Measurements from ENCODE around the gene SIPA1L3. TPM values are rescaled to one million over a fixed set of nuclear protein-coding genes. Genes with fewer than 3 reads are reported as not detected.

SIPA1L3 gene
- total and polyA plus RNA-seq, 12 donors, result 2.2 to 24.1 (median 11.8) TPM

DNA sequence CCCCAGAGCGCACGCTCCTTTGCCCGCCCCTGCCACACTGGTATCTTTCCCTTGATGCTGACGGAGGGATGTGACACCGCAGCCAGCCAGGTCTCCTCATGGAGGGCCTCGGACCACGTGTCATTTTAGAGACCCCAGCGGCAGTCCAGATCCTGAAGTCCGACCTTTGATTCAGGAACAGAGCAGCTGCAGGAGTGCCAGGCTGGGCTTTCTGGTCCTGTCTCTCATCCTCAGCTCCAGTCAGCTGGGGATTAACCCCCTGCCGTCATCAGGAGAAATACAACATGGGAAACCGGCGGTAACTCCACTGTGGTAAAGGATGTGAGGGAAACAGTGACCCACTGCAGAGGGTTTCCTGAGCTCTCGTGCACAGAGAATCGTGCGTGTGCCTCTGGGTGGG is 140.6 kb downstream of the SIPA1L3 start:
- 82 to 88% (median 84%) methylated on average over 11 to 15 of the region's 15 CpGs for WGBS, 4 donors

DNA sequence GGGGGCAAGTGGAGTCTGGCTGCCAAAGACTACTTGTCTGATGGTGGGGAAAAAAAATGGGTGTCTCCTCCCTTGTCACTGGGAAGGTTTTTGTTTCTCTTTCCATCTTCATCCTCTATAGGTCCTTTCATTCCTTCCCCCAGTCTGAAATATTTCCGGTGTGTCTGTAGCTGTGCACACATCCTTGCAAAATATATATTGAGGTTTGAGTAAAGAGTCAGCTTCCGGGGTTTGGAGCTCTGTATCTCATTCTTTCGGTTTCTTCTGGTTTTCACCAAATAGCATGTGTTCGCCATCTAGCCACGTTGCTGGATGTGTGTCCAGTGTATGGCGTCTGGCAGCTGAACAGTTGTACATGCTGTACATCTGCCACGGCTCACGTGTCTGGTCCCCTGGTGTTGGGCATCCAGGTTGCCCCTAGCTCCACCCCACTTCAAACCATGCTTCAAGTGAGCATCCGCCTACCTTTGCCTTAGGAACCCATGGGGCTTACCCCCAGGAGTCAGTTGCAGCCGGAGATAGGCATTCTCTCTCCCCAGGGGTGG is 142.2 kb downstream of the SIPA1L3 start:
- no peaks in the 10 kb centered on the region for H3K4me1 ChIP-seq (replicated peaks in 1 of 2)
- H3K27ac ChIP-seq, result peak overlapping the region in 2 of 5 donors; percentile 28 to 78
- TF ChIP-seq CTCF (IDR thresholded peaks at IDR 0.05) (no peak), POLR2A (IDR thresholded peaks at IDR 0.05) (no peak)
- intact Hi-C loops (cut with DNase I), result no loop called here
- H3K9me3 ChIP-seq (replicated peaks in 1 of 3), result no peaks in the 10 kb centered on the region
- WGBS, 4 donors, result 75 to 86% (median 82%) methylated on average over 10 of the region's 10 CpGs
- H3K36me3 ChIP-seq (replicated peaks in 1 of 2), result no peaks in the 10 kb centered on the region
- H3K4me3 ChIP-seq, result no peak overlapping the region
- H3K27me3 ChIP-seq, result no peaks in the 10 kb centered on the region
- DNase-seq, result peak in 1 of 7 donors; percentile 29

More for the DNA sequence above, 140.6 kb downstream of the SIPA1L3 start:
- H3K4me1 ChIP-seq (replicated peaks in 1 of 2), result no peaks in the 10 kb centered on the region
- TF ChIP-seq CTCF (IDR thresholded peaks at IDR 0.05) (no peak), POLR2A (IDR thresholded peaks at IDR 0.05) (no peak)
- H3K4me3 ChIP-seq, result no peak overlapping the region
- no peaks in the 10 kb centered on the region for H3K36me3 ChIP-seq (replicated peaks in 1 of 2)
- H3K27ac ChIP-seq, result no peak overlapping the region
- no peak for DNase-seq
- intact Hi-C loops (cut with DNase I), result no loop called here
- H3K27me3 ChIP-seq, result no peaks in the 10 kb centered on the region
- no peaks in the 10 kb centered on the region for H3K9me3 ChIP-seq (replicated peaks in 1 of 3)

GRCh38 chr19:38055010-38055409 is 148.0 kb downstream of the SIPA1L3 start:
- intact Hi-C loops (cut with DNase I), result no loop called here
- TF ChIP-seq CTCF (IDR thresholded peaks at IDR 0.05) (no peak), POLR2A (IDR thresholded peaks at IDR 0.05) (no peak)
- Histone ChIP-seq H3K27me3 (no peaks in the 10 kb centered on the region), H3K27ac (no peak overlapping the region), H3K9me3 (replicated peaks in 1 of 3) (no peaks in the 10 kb centered on the region), H3K36me3 (replicated peaks in 1 of 2) (no peaks in the 10 kb centered on the region), H3K4me3 (no peak overlapping the region), H3K4me1 (replicated peaks in 1 of 2) (no peaks in the 10 kb centered on the region)
- DNase-seq, result no peak
- WGBS, 4 donors, result 66 to 81% (median 77%) methylated on average over 9 of the region's 9 CpGs

- intact Hi-C loops (cut with DNase I), result no loop called here
- H3K4me1 ChIP-seq (replicated peaks in 1 of 2), result no peaks in the 10 kb centered on the region
- H3K27me3 ChIP-seq, result no peaks in the 10 kb centered on the region
- no peak overlapping the region for H3K4me3 ChIP-seq
- no peak overlapping the region for H3K27ac ChIP-seq
- no peaks in the 10 kb centered on the region for H3K9me3 ChIP-seq (replicated peaks in 1 of 3)
- 77 to 81% (median 79%) methylated on average over 13 to 18 of the region's 18 CpGs for WGBS, 4 donors
- TF ChIP-seq CTCF (IDR thresholded peaks at IDR 0.05) (no peak), POLR2A (IDR thresholded peaks at IDR 0.05) (no peak)
- DNase-seq, result no peak
- H3K36me3 ChIP-seq (replicated peaks in 1 of 2), result no peaks in the 10 kb centered on the region
Observed at GRCh38 chr19:38055655-38056521, 148.9 kb downstream of the SIPA1L3 start.

All from adrenal gland (tissue), 12 donors.